ENCODE measurements around the gene MYO1E.

Gene MYO1E

GRCh38 chr15:59259137-59259943 lies 113.3 kb downstream of the MYO1E start:
- no peak for DNase-seq (ENCODE audit: low spot score)

GRCh38 chr15:59258317-59258716 lies 114.4 kb downstream of the MYO1E start:
- no peak for DNase-seq (ENCODE audit: low spot score)

- no peak for DNase-seq (ENCODE audit: low spot score)
These were observed 115.5 kb downstream of the MYO1E start for GRCh38 chr15:59257140-59257539.

GRCh38 chr15:59256482-59256881 lies 116.2 kb downstream of the MYO1E start:
- no peak for DNase-seq (ENCODE audit: low spot score)

GRCh38 chr15:59255680-59256336 lies 116.9 kb downstream of the MYO1E start:
- no peak for DNase-seq (ENCODE audit: low spot score)

GRCh38 chr15:59252137-59252536 lies 120.5 kb downstream of the MYO1E start:
- no peak for DNase-seq (ENCODE audit: low spot score)

GRCh38 chr15:59251001-59251845 lies 121.4 kb downstream of the MYO1E start:
- peak; percentile 64 for DNase-seq (ENCODE audit: low spot score)

GRCh38 chr15:59250249-59250648 lies 122.4 kb downstream of the MYO1E start:
- no peak for DNase-seq (ENCODE audit: low spot score)

GRCh38 chr15:59249816-59250215 lies 122.9 kb downstream of the MYO1E start:
- no peak for DNase-seq (ENCODE audit: low spot score)

- DNase-seq (ENCODE audit: low spot score) = peak; percentile 57
These were observed 125.3 kb downstream of the MYO1E start for GRCh38 chr15:59247364-59247763.

GRCh38 chr15:59245559-59245958 lies 127.1 kb downstream of the MYO1E start:
- no peak for DNase-seq (ENCODE audit: low spot score)

GRCh38 chr15:59244337-59244736 lies 128.3 kb downstream of the MYO1E start:
- DNase-seq (ENCODE audit: low spot score) = no peak

- DNase-seq (ENCODE audit: low spot score) = no peak
These were observed 129.0 kb downstream of the MYO1E start for GRCh38 chr15:59243622-59244021.

GRCh38 chr15:59242649-59243048 lies 130.0 kb downstream of the MYO1E start:
- DNase-seq (ENCODE audit: low spot score) = no peak

GRCh38 chr15:59240036-59240435 lies 132.6 kb downstream of the MYO1E start:
- DNase-seq (ENCODE audit: low spot score) = no peak

GRCh38 chr15:59237924-59238331 lies 134.7 kb downstream of the MYO1E start:
- DNase-seq (ENCODE audit: low spot score) = no peak

- DNase-seq (ENCODE audit: low spot score) = peak; percentile 27
These were observed 135.4 kb downstream of the MYO1E start for GRCh38 chr15:59237119-59237855.

GRCh38 chr15:59236394-59236793 lies 136.3 kb downstream of the MYO1E start:
- no peak for DNase-seq (ENCODE audit: low spot score)

- no peak for DNase-seq (ENCODE audit: low spot score)
These were observed 140.2 kb downstream of the MYO1E start for GRCh38 chr15:59232476-59232875.

GRCh38 chr15:59230531-59231055 lies 142.1 kb downstream of the MYO1E start:
- DNase-seq (ENCODE audit: low spot score) = no peak

GRCh38 chr15:59229453-59229852 lies 143.2 kb downstream of the MYO1E start:
- DNase-seq (ENCODE audit: low spot score) = no peak

GRCh38 chr15:59229015-59229414 lies 143.7 kb downstream of the MYO1E start:
- DNase-seq (ENCODE audit: low spot score) = no peak

All from germinal center (tissue), 1 donor.